GM23338 (cell line): ENCODE data around the gene KLK12.

ENCODE experiments used
- EZH2 ChIP-seq: fragments of 200-600 bp; sonication (generic); IDR thresholded peaks from one replicate; pipeline ENCODE4 v1.8.0; 2017; ENCODE audit warnings: antibody characterized with exemption, mild to moderate bottlenecking, low read depth; ENCODE audit not compliant: unreplicated experiment
- TF ChIP-seq, protein P1 (sequence below), 2 experiments: fragments of 200-600 bp in 1 of 2; sonication (generic) in 1 of 2; conservative IDR thresholded peaks; 2 replicates each; pipeline versions ENCODE4 v1.5.1 to v1.6.1; 2016 to 2017; ENCODE audit warnings: antibody characterized with exemption in 2 of 2, low read depth in 2 of 2, mild to moderate bottlenecking in 2 of 2, moderate library complexity in 1 of 2

DNA sequence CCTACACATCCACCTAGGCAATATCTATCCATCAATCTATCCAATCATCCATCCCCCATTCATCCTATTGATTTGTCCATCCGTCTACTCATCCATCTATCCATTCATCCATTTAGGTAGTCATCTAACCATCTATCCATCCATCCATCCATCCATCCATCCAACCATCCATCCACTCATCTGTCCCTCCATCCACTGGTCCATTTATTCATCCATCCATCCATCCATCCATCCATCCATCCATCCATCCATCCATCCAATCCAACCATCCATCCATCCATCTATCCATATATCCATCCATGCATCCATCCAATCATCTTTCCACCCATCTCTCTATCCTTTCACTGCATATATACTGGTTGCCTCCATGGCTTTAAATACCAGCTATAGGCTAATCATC lies 26.2 kb upstream of the KLK12 start:
- TF ChIP-seq EZH2: no peak
- TF ChIP-seq, protein P1, sequence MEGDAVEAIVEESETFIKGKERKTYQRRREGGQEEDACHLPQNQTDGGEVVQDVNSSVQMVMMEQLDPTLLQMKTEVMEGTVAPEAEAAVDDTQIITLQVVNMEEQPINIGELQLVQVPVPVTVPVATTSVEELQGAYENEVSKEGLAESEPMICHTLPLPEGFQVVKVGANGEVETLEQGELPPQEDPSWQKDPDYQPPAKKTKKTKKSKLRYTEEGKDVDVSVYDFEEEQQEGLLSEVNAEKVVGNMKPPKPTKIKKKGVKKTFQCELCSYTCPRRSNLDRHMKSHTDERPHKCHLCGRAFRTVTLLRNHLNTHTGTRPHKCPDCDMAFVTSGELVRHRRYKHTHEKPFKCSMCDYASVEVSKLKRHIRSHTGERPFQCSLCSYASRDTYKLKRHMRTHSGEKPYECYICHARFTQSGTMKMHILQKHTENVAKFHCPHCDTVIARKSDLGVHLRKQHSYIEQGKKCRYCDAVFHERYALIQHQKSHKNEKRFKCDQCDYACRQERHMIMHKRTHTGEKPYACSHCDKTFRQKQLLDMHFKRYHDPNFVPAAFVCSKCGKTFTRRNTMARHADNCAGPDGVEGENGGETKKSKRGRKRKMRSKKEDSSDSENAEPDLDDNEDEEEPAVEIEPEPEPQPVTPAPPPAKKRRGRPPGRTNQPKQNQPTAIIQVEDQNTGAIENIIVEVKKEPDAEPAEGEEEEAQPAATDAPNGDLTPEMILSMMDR (conservative IDR thresholded peaks at IDR 0.05; ENCODE audit: low read depth in 2 of 2): no peak
